Left hindlimb (tissue), 1 donor: Measurements from ENCODE around the gene SCUBE1.

Source experiments
- DNase-seq: peaks from one replicate; pipeline ENCODE4 v3.0.0-alpha.2; 2018

SCUBE1 gene

DNA sequence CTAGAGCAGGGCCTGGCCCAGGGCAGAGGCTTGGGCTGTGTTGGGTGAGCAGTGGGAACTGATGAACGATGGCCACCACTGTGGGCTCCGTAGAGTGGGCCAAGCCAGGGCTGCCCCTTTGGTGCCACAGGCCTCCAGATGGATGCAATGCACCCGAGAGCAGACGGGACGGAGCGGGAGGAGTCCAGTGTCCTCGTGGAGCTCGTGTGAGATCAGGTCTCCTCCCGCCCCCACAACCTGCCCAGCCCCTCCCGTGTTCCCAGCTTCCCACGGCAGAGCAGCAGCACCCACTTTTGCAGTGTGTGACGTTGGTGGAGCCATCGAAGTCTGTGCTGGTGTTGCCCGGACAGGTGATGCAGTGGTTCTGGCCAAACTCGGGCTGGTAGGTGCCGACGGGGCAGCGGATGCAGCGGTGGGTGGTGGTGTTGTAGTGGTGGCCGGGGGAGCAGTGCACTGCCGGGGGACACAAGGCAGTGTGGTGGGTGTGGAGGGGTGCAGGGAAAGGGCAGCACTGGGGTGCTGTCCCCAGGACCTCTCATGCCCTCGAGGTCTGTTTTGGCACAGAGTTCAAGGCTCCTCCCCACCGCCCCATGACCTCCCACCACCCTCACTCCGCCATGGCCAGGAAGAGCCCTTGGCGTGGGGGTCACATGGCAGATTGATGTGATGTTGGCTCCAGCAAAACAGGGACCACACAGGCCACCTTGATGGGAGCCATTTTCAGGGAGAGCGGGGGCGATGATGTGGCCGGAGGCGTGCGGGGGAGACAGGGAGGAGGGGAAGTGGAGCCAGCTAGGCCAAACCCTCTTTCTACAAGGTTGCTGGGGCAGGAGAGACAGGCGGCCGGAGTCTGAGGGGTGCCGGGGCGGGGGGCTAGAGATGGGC is 132.3 kb downstream of the SCUBE1 start:
- DNase-seq, result no peak

- DNase-seq, result no peak
Measured at GRCh38 chr22:43209971-43210370, 133.2 kb downstream of the SCUBE1 start.

GRCh38 chr22:43209523-43209890 is 133.7 kb downstream of the SCUBE1 start:
- DNase-seq, result no peak

GRCh38 chr22:43208703-43209522 is 134.3 kb downstream of the SCUBE1 start:
- DNase-seq, result no peak

DNA sequence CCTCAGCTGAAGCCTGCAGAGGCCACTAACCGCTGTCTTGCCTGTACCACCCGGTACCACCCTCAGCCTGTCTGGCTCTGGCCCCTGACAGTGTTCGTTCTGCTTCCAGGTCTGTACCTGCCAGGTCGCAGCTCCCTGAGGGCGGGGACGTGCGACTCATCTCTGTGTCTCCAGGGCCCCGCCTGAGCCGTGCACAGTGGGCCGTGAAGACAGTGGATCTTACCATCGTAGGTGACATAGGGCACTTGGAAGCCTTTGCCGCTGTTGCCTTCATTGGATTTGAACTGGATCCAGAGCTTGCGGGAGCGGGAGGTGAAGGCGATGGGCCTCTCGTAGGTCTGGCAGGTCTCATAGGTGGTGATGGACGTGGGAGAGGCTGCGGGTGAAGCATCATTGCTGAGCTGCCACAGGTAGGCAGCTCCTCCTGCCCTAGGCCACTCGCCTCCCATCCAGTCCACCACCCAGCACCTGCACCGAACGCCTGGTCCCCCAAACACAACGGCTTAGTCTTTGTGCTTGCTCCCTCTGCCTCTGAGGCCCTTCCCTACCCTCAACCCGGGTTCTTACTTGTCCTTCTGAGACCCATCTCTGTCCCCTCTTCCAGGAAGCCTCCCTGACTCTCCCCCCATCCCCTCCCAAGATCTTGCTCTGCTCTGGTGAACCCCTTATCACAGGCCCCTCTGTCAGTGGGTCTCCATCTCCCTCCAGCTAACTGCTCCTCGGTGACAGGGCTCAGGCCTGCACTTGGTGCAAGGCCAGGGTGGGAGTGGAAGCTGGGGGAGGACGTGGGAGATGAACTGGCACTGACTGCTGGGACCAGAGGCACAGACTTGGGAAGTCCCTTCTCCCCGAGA is 135.1 kb downstream of the SCUBE1 start:
- no peak for DNase-seq

- DNase-seq, result no peak
Measured at GRCh38 chr22:43207386-43207785, 135.8 kb downstream of the SCUBE1 start.

- no peak for DNase-seq
Measured at GRCh38 chr22:43206509-43207161, 136.5 kb downstream of the SCUBE1 start.

DNA sequence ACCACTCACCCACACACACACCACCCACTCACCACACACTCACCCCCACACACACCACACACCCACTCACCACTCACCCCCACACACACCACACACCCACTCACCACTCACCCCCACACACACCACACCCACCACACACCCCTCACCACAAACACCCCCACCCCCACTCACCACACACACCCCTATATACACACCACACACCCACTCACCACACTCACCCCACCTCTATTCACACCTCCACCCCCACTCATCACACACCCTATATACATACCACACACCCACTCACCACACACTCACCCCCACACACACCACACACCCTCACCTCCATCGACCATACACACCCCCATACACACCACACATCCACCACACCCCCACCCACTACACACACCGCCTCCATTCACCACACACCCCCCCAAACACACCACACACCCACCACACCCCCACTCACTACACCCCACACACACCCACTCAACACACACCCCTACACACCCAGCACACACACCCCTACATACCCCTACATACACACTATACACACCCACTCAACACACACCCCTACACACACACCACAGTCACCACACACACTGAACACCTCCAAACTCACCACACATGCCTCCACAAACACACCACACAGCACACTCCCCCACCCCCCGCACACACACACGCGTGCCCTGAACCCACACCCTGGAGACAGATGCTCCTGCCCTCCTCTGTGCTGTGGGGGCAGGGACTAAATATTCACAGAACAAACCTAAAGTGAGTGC is 137.2 kb downstream of the SCUBE1 start:
- DNase-seq, result no peak

GRCh38 chr22:43205261-43205691 is 137.9 kb downstream of the SCUBE1 start:
- no peak for DNase-seq

- no peak for DNase-seq
Measured at GRCh38 chr22:43203471-43203981, 139.6 kb downstream of the SCUBE1 start.

- no peak for DNase-seq
Measured at GRCh38 chr22:43202756-43203410, 140.3 kb downstream of the SCUBE1 start.

DNA sequence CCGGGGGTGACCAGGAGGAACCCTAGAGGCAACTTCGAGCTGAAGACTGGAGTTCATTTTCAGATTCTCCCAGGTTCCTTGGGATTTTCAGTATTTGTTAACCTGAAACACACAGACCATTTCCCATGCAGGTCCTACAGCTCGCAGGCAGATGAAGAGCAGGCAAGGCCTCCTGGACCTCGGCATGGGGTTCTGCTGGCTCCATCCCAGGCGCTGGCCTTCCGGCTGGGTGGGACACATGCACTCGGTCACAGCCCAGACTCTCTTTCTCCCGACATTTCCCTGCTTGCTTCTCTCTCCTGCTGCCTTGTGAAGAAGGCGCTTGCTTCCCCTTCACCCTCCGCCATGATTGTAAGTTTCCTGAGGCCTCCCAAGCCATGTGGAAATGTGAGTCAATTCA is 140.8 kb downstream of the SCUBE1 start:
- DNase-seq, result no peak

DNA sequence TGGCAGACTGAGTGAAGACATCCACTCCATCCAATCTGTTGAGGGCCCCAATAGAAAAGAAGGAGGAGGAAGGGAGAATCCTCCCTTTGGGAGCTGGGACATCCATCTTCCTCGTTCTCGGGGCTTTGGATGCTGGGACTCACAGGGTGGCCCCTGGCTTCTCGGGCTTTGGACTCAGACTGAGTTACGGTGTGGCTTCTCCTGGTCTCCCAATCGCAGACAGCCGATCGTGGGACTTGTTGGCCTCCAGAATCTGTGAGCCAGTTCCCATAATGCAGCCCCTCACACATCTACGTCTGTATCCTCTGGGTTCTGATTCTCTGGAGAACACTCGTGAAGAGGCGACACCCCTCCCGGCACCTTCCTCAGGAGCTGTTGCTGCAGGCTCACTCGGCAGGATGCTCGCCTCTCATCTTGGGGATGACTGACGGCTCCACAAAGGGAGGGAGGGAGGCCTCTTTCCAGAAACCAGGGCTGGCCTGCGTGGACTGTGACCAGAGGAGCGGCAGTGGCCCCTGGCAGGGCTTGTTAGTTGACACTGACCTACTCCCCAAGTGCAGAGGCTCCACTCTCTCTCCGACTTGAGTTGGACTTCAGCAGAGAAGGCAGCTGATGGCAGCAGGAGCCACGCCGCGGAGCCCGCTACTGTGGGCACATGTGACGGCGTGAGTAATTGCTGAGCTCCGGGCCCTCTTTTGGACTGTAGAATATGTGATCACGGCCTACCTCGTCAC is 141.5 kb downstream of the SCUBE1 start:
- no peak for DNase-seq

DNA sequence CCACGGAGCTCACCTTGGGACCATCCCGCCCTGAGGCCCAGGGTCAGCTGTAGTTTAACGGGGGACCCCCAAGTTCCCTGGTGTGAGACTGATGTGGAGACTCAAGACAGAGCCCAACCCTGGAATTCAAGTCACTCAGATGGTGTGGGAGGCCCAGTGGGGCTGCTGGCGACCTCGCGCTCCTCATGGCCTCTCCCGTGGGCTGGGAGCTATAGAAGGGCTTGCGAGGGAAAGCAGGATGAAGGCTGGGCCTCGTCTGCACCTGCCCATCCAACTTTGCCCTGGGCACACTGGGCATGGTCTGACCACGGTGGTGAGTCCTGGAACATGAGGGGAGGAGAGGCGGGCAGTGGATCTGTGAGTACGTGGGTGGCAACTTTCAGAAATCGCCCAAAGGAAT is 142.6 kb downstream of the SCUBE1 start:
- no peak for DNase-seq

DNA sequence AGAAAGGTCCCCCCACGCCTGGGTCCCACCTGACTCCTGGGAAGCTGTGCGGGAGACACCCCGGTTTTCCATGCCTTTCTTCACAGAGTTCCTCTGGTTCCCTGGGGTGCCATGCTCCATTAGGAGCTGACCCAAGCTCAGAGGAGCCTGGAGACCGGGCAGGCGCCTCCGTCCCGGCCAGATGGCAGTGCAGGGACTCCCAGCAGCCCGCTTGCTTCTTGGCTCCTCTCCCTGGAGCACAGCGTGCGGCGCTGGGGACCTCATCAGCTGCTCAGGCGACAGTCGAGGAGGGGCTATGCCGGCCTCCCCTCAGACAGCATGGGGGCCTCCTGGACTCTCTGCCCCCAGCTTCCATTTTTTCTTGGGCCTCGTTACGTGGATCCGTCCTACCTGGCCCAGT is 143.1 kb downstream of the SCUBE1 start:
- DNase-seq, result no peak

DNA sequence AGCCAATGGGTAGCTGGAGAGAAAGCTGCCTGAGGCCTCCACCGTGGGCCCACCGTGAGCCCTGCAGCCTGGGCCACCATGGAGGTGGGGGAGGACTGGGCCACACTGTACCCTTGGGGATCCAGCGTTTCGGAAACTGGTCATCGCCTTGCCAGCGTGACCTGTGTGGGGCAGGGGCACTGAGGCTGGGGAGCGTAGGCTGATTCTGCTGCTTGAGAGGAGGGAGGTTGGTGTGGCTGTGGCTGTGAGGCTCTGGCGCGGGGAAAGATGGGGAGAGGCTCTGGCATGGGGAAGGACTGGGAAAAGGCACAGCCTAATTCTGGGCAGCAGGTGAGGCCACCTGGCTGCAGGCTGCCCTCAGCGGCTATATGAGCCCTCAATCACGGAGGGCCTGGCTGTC is 143.6 kb downstream of the SCUBE1 start:
- no peak for DNase-seq

DNA sequence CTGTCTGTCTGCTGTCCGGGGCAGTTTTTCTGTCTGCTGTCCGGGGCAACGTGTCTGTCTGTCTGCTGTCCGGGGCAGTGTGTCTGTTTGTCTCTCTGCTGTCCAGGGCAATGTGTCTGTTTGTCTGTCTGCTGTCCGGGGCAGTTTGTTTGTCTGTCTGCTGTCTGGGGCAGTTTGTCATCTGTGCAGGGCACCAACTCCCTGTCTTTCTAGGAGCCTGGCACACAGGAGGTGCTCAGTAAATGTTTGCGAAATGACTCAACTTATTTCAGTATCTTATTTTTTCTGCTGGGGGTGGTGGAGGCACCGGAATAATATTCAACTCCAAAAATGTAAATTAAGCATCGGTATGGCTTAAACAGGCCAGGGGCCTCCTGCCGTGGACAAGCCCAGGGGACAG is 144.2 kb downstream of the SCUBE1 start:
- no peak for DNase-seq

GRCh38 chr22:43198126-43198525 is 145.0 kb downstream of the SCUBE1 start:
- no peak for DNase-seq

- no peak for DNase-seq
Measured at GRCh38 chr22:43197271-43197941, 145.8 kb downstream of the SCUBE1 start.

DNA sequence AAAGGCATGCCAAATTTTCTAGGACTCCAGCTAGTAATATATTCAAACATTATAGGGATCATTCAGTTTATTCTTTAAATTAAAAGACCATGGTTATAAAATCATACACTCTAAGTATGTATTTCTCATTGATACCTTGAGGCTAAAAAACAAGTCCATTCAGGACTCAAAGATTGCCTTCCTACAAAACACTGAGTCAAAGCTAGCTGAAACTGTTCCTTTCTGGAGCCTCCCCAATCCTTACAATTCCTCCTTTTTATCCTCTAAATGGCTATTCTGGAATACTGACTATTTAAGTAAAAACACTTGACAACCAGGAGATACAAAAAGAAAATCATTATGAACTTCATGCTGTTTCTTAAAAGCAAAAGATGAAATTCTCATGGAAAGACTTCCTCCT is 151.3 kb downstream of the SCUBE1 start:
- no peak for DNase-seq
